GM18867 (cell line): ENCODE data around the gene AFDN.

Experiments used
- ATAC-seq: cut with Tn5 transposase; IDR thresholded peaks from one replicate; pipeline ENCODE4 v1.9.1; 2021; ENCODE audit warnings: mild to moderate bottlenecking, moderate library complexity; ENCODE audit not compliant: unreplicated experiment

The AFDN gene

GRCh38 chr6:167817016-167817415 lies 9.7 kb upstream of the AFDN start:
- ATAC-seq, result no peak

GRCh38 chr6:167817729-167818128 lies 9.0 kb upstream of the AFDN start:
- ATAC-seq, result no peak

GRCh38 chr6:167819576-167819975 lies 7.1 kb upstream of the AFDN start:
- no peak for ATAC-seq

GRCh38 chr6:167820681-167821080 lies 6.0 kb upstream of the AFDN start:
- ATAC-seq, result no peak

GRCh38 chr6:167824591-167825331 lies 1.9 kb upstream of the AFDN start:
- ATAC-seq, result no peak

- ATAC-seq, result no peak
Measured at GRCh38 chr6:167825332-167826229, 1.1 kb upstream of the AFDN start.

- peak; percentile 86 for ATAC-seq
Measured at GRCh38 chr6:167826230-167826895, 348 bp upstream of the AFDN start.

GRCh38 chr6:167827583-167828324 lies 1.0 kb downstream of the AFDN start:
- ATAC-seq, result peak; percentile 32

- ATAC-seq, result no peak
Measured at GRCh38 chr6:167828325-167828956, 1.7 kb downstream of the AFDN start.

- no peak for ATAC-seq
Measured at GRCh38 chr6:167829513-167829912, 2.8 kb downstream of the AFDN start.

- ATAC-seq, result no peak
Measured at GRCh38 chr6:167831281-167831828, 4.6 kb downstream of the AFDN start.

- ATAC-seq, result no peak
Measured at GRCh38 chr6:167832497-167833395, 6.0 kb downstream of the AFDN start.

GRCh38 chr6:167833396-167833763 lies 6.7 kb downstream of the AFDN start:
- ATAC-seq, result no peak

- ATAC-seq, result no peak
Measured at GRCh38 chr6:167835260-167835659, 8.5 kb downstream of the AFDN start.

- ATAC-seq, result no peak
Measured at GRCh38 chr6:167836721-167837120, 10.0 kb downstream of the AFDN start.

- no peak for ATAC-seq
Measured at GRCh38 chr6:167838207-167838748, 11.6 kb downstream of the AFDN start.

GRCh38 chr6:167839343-167839742 lies 12.6 kb downstream of the AFDN start:
- no peak for ATAC-seq

GRCh38 chr6:167839755-167840154 lies 13.0 kb downstream of the AFDN start:
- ATAC-seq, result no peak

- ATAC-seq, result no peak
Measured at GRCh38 chr6:167840160-167840525, 13.4 kb downstream of the AFDN start.
